HG03175 (cell line): ENCODE results near the gene VDAC2.
"Not testable (repeated sequence)": the region's sequence is repeated elsewhere in the genome, so short reads cannot be mapped to it uniquely, and the experiment has no call there.

Experiments
- ATAC-seq: cut with Tn5 transposase; IDR thresholded peaks from one replicate; pipeline ENCODE4 v1.9.1; 2021; ENCODE audit warnings: mild to moderate bottlenecking, moderate library complexity; ENCODE audit not compliant: unreplicated experiment

VDAC2 gene, protein sequence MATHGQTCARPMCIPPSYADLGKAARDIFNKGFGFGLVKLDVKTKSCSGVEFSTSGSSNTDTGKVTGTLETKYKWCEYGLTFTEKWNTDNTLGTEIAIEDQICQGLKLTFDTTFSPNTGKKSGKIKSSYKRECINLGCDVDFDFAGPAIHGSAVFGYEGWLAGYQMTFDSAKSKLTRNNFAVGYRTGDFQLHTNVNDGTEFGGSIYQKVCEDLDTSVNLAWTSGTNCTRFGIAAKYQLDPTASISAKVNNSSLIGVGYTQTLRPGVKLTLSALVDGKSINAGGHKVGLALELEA

DNA sequence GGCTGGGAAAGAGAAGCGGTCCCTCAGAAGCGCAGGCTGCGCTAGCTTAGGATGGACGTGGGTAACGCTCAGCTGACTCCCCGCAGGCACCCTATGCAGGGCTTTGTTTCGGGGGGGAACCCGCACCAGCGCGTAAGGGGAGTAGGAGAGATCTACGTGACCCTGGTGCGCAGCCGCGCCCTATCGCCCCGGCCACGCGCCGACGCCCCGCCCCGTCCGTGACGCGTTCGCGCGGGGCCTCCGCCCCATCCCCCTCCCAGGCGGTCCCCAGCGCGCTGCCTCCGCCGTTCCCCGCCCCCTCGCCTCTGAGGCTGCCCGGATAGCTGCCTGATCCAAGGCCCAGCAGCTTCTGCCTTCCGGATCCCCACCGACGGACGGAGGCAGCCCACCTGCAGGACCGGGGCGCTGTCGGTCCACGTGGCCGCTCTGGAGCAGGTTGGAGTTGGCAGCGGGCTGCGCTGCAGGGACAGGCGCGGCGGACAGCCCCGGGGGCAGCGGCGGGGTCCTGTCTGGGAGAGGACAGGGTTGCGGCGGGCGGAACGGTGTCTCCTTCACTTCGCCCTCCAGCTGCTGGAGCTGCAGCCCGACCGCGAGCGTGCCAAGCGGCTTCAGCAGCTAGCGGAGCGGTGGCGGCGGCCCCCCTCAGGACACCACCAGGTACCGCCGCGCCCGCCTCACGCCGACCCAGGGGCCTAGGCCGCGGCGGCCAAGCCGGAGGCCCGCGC lies at the start of gene VDAC2:
VDAC2 (plus strand) TSS at position 515 of the 725 bp plus-strand sequence. CDS start 363 bp downstream, outside the sequence.
- ATAC-seq, result peak; percentile 84

DNA sequence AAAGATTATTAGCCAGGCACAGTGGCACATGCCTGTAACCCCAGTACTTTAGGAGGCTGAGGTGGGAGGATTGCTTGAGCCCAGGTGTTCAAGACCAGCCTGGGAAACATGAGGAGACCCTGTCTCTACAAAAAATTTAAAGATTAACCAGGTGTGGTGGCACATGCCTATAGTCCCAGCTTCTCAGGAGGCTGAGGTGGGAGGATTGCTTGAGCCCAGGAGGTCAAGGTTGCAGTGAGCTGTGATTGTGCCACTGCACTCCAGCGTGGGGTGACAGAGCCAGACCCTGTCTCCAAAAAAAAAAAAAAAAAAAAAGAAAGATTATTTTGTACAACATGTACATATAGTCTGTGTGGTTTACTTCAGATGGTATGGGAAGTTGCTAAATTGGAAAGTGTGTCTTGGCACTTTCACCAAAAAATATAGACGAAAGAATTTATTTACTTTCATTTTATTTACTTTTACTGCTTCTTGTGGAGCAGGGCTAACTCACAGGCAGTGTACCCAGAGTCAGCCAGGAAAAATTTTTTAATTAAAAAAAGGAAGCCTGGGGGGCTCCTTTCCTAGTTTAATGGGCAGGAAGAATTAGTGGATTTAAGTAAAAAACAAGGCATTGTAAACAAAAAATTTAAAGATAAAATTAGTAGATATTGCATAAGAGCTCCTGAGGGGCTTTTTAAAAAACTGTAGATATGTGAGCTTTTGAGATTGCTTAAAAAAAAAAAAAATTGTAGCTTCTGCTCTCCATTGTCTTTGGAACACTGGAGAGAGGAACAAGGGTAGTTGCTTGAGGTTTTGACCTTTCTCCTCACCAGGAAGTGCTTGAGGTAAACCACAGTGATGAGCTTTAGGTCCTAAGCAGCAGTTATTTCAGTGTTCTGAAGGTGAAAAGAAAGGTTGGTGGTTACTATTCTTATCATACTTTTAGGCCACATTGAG lies 44.6 kb upstream of the VDAC2 start:
- peak; percentile 88 for ATAC-seq

DNA sequence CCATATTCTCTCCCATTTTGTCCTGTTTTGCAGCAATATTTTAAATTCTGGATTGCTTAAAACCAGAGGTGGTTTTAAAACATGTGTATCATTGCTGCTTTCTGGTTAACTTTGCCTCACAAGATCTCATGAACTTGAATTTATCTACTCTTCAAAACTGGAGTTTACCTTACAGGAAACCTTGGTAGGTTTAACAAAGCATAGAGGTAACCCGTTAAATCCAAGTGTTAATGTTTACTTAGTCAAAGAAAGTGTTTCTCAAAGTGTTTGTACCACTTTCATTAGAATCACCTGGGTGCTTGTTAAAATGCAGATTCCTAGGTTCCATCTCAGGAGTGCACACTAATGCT lies 44.0 kb upstream of the VDAC2 start:
- ATAC-seq, result peak; percentile 37

DNA sequence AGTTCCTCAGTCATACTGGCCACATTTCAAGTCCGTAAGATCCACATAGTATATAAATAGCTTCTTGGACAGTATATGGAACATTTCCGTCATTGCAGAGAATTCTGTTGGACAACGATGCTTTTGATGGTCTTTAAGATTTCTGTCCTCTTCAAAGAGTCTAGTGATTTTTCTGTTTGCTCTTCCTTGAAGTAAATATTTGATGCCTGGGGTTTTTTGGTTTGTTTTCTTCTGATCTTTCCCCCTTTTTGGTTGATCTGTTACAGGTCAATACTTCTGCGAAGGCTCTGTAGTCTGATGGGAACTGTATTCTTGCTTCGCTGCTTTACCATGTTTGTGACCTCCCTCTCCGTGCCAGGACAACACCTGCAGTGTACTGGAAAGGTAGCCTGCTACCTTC lies 42.3 kb upstream of the VDAC2 start:
- ATAC-seq, result no peak

DNA sequence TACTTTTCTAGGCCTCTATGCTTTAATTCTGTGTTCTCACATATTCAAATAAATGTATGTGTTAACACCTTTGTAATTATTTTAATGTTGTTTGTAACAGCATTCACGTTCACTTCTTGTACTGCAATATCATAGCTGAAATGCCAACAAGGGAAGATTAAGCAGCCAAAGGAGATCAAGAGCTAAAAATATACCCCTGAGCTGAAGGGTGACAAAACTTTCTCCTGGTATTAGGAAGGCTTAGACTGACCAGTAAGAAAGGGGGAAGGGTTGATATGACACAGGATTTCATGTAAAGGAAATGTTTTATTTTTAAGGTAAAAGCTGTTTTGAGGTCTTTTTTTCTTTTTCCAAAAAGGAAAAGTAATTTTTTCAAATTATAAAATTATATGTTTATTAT lies 40.4 kb upstream of the VDAC2 start:
- ATAC-seq, result no peak

DNA sequence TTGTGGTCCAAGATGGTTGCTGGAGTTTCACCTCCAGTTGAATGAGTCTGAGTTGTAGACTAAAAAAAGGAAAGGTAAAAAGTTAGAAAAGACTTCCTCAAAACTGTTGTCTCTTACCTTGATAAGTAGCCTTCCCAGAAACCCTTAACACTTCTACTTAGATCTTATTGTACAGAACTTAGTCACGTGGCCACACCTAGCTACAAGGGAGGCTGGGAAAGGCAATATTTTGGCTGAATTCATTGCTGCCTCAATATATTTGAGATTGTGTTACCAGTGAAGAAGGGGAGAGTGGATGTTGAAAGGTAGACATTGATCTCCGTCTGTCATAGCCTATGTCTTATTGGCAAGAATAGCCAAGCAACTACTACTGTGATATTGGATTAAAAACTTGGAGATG lies 35.5 kb upstream of the VDAC2 start:
- no peak for ATAC-seq

DNA sequence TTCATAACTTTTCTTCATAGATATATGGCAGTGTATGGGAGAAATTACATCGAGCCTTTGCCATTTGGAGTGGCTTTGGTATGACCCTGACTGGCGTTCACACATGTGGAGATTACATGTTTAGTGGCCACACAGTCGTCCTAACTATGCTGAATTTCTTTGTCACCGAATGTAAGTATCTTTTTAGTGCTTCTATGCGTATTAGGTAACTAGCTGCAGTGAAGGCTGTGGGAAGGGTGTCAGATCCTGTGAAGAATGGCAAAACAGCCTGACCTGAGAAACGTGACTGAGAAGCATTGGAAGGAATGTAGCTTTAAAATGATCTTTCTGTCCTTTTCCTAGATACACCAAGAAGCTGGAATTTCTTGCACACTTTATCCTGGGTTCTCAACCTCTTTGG lies 34.5 kb upstream of the VDAC2 start:
- no peak for ATAC-seq

DNA sequence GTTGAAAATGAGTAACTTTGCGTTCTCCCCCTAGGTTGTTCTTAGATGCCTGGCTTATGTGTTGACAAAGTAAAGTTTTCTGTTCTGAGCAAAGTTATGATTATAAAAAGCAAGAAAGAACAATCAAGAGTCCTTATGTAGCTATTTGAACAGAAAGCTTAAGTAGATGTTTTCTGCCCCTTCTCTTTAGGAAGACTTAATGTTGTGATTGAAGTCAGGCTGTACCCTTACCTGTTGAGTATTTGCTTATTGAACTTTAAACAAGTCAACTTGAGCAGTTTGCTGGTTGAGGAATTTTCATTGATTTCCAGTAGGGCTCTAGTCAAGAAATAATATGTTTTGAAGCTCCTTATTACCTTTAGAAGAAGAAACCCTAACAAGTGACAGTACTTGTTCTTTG lies 33.9 kb upstream of the VDAC2 start:
- ATAC-seq, result no peak

DNA sequence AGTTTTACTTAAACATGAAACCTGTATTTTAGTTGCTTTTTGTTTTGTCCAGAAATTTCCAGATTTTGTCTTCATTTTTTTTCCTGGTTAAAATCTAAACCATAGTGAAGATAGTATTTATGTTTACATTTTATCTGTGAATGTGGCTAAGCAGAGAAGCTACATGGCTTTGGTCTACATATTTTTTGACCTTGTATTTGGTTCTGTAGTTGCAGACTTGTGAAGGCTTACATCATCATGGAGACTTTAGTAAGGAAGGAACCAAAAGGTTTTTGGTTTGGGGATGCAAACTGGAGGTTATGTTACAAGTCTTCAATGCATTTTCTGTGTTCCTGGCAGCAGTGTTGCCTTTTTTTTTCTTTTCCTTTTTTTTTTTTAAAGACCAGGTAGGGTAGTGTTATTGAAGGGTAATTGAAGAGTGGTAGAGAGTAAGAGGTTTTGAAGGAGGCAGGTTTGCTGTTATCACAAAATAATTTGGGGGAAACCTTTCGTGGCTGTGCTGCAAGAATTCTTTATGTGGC lies 30.9 kb upstream of the VDAC2 start:
- no peak for ATAC-seq

DNA sequence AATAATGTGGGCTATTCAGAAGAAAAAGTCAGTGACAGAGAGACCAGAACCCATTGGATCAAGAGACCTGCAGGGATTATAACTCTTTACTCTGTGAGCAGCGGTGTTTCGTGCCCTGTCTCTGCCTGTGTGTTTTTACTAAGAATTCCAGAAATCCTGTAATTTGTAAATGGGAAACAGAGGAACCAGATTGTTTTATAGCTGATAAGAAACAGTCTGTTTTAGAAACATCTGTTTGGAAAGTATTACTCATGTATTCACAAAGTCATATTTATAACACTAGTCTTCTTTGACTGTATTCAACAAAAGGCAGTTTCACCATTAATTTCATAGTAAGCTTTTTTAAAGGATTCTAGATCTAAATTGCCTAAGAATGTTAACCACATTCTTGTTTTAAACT lies 30.0 kb upstream of the VDAC2 start:
- ATAC-seq, result no peak

DNA sequence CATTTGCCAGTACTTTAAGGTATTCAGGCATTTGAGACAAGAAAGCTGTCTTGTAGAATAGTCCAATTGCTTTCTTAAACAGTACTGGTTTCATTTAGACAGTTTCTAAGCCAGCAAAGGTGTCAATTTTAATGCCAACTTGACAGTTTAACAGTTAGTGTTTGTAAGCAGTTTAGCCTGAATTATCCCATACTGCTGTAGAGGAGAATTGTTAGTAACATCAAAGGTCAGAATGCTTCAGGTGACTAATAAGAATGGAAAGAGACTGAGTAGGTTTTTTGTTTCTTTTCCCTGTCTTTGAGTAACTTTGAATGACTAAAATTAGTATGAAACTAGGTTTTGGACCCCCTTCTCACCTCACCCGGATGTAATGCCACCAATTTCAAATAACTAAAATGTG lies 29.5 kb upstream of the VDAC2 start:
- no peak for ATAC-seq

DNA sequence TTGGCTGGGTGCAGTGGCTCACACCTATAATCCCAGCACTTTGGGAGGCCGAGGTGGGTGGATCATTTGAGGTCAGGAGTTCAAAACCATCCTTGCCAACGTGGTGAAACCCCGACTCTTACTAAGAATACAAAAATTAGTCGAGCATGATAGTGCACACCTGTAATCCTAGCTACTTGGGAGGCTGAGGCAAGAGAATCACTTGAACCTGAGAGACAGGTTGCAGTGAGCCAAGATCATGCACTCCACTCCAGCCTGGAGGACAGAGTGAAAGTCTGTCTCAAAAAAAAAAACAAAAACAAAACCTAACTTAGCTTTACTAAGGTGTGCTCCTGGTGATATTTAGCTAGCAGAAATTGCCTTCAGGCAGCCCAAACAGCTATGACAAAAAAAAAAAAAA lies 24.3 kb upstream of the VDAC2 start:
- no peak for ATAC-seq

DNA sequence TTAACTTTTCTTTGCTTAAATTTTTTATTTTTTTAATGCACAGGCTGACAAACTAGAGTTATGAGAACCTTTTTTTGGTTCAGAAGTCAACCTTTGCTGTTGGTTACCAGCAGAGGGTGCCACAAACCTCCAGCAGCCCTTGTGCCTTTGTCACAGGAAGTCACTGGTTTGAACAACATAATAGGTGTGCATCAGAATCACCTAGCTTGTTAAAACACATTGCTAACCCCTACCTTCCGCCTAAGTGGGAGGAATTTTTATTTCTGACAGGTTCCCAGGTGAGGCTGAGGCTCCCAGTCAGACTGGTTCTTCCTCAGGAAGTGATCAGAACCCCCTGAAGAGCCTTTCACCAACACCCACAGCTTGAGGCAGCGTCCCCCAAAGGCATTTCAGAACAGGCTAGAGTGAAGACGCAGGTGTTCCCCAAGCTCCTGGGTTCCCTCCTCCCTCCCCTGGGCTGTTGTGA lies 22.6 kb upstream of the VDAC2 start:
- ATAC-seq, result peak; percentile 60

DNA sequence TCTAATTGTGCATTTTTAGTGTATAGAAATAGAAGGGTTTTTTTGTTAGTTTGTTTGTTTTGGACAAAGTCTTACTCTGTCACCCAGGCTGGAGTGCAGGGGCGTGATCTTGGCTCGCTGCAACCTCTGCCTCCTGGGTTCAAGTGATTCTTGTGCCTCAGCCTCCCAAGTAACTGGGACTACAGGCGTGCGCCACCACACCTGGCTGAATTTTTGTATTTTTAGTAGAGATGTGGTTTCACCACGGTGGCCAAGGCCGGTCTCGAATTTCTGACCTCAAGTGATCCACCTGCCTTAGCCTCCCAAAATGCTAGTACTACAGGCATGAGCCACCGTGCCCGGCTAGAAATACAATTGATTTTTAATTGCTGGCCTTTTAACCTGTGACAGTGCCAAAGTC lies 22.1 kb upstream of the VDAC2 start:
- not testable (repeated sequence) for ATAC-seq

DNA sequence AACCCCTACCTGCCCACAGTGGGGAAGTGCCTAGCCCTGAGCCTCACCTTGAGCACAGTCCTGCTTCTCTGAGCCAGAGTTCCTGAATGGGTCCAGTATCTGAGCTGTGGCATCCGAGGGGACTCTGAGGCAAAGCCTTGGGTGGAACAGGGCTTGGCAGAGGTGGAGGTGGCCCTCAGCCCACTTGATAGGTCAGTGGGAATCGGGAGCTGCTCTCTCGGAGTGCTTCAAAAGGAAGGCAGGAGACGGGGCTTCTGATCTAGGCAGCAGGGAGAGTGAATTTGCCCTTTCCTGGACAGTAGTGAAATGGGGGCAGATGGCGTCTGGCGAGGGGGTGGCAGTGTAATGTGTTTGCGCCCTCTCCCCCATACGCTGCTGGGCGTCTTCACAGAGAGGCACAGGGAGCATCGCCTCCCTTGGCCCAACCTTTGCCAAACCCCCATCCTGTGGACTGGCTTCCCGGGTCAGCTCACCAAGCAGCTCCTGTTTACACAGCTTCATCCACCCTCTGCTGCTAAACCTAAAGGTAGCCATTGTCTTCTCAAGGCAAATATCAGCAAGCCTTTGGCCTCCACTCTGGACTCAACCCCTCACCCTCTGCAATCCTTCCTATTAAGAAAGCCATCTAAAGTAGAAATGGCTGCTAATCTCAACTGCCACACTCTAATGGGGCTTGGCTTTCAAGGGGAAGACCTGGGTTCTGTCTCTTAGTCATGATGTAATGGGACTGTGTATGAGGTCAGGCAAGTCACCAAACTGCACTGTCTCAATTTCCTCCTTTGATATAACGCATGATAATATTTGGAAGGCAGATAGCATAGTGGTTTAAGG lies 21.1 kb upstream of the VDAC2 start:
- ATAC-seq, result no peak

DNA sequence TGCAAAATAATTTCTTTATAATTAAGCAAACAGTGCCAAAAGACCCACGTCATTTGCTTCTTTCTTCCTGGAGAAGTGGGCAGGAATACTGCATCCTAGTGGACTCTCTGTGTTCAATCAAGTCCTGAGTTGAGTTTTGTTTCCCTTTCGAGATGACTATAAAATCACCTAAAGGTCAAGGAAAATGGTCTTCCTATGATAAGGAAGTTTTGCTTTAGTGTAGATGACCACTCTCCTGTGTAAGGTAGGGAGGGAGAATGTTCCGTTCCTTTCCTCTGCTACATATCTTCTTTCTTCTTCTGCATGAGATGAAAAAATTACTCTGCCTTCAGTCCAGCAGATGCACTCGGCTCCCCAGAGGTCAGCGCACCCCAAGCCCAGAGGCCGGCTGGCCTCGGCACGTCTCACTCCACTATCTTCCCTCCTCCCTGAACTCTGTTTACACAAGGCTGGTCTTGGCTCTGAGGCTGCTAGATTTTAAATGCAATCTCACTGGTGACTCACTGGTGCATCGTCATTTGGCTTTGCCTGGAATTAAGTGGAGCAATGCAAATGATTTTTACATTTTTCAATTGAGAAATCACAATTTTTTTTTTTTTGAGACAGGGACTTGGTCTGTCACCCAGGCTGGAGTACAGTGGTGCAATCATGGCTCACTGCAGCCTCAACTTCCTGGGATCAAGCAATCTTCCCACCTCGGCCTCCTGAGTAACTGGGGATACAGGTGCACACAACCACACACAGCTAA lies 18.6 kb upstream of the VDAC2 start:
- ATAC-seq, result no peak

DNA sequence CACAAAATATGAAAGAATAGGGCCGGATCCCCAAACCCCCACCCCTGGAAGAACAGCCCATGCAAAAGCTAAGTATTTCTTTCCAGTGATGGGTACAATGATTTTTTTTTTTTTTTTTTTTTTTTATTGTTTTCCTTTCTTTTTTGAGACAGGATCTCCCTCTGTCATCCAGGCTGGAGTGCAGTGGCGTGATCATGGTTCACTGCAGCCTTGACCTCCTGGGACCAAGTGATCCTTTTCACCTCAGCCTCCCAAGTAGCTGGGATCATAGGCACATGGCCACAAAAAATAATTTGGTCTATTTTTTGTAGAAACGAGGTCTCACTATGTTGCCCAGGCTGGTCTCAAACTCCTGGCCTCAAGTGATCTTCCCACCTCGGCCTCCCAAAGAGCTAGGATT lies 16.0 kb upstream of the VDAC2 start:
- ATAC-seq, result not testable (repeated sequence)

DNA sequence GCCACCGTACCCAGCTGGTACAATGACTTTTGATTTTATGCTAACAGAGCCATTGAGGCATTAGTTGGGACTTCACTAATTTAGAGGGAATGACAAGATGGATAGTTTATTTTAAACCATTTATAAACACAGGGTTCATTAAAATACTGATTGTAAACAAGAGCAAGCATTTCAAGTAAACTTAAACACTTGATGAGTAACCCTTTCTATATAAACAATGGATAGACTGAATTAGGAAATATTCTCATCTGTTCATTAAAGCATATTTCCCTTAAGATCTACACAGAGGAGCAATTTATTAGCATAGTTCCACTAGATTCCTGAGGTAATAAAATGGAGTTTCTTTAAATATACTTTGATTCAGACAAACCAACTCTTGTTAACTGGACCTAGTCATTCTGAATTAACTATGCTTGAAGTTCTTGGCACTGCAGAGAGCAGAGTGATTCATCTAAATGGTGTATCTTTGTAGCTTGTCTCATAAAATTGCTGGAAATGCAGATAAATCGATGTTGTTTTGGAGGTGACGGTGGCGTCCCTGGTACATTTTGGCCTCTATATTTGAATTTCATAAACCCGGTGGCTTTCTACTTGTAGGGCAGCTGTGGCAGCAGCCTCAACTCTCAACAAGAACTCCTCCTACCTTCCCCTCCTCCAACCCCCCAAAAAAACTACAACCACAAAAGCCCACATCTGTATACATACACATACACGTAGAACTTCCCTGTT lies 15.4 kb upstream of the VDAC2 start:
- no peak for ATAC-seq

DNA sequence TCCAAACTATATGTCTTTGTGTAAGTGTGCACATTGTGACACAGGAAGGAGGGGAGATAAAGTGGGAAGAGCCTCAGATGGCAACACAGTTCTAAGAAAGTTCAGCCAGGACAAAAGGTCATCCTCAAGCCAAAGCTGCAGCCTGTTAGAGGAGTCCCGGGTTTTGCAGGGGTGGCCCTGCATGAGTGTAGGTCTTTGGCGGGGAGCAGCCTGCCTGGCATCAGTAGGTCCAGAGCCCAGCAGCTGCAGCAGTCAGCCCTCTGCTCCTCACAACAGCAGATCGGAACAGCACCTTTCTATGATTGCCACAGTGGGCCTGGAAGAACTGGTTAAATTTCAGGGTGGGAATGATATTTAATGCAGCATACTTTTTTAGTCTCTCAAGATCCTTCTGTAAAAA lies 13.5 kb upstream of the VDAC2 start:
- no peak for ATAC-seq
